ENCODE data around the gene SURF2. TPM values are rescaled to one million over a fixed set of nuclear protein-coding genes. Genes with fewer than 3 reads are reported as not detected.
A peak's percentile ranks its signal among the peaks of the same experiment; 100 is the strongest.
"Not testable (repeated sequence)": the region's sequence is repeated elsewhere in the genome, so short reads cannot be mapped to it uniquely, and the experiment has no call there.

Gene SURF2
- total and polyA plus RNA-seq, 4 experiments from 2014 or later, result 19.5 to 46.7 (median 24.8) TPM

GRCh38 chr9:133322701-133323100, 33.6 kb upstream of the SURF2 start:
- H3K27ac ChIP-seq (ENCODE audit: low read depth, low read length), result no peak overlapping the region
- Mint-ChIP-seq H3K27me3 (no peaks in the 10 kb centered on the region), H3K9me3 (no peaks in the 10 kb centered on the region), H3K4me1 (peaks cover 0 to 3% (median 0%) of the 10 kb centered on the region in 4 donors), H3K4me3 (no peak overlapping the region), H3K27ac (no peak overlapping the region), H3K36me3 (peaks cover 0 to 3% of the 10 kb centered on the region in 2 donors)
- no peaks in the 10 kb centered on the region for H3K9me3 ChIP-seq (ENCODE audit: control insufficient read depth in 1 of 2, low read length in 2 of 2)
- intact Hi-C loops (cut with micrococcal nuclease), result no loop called here
- no peak for DNase-seq
- no peaks in the 10 kb centered on the region for H3K4me1 ChIP-seq (ENCODE audit: insufficient read depth, low read length)
- CTCF ChIA-PET (ENCODE audit: partially characterized antibody), result no interaction called here
- no peaks in the 10 kb centered on the region for H3K36me3 ChIP-seq (ENCODE audit: insufficient read depth, low read length)
- no peaks in the 10 kb centered on the region for H3K27me3 ChIP-seq (ENCODE audit: insufficient read depth, low read length)
- no peak overlapping the region for H3K4me3 ChIP-seq (ENCODE audit: low read length in 2 of 2)
- POLR2A ChIA-PET (ENCODE audit: partially characterized antibody), result no interaction called here

DNA sequence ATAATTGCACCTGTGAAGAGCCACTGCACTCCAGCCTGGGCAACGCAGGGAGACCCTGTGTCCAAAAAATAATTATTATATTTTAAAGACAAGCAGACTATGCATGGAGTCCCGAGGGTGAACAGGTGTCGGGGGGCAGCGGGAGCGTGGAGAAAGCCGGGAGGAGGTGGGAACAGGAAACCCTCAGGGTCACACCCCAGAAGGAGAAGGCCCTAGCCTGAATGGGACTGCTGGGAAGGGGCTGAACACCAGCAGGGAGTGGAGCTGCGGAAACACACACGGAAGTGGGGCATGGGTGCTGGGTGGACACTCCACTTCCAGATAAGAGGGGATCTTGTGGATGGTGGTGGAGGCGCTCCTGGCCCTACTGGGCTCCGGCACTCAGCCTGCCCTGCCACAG, 33.1 kb upstream of the SURF2 start:
- H3K4me3 Mint-ChIP-seq, result no peak overlapping the region

GRCh38 chr9:133323991-133324703, 32.2 kb upstream of the SURF2 start:
- H3K4me3 Mint-ChIP-seq, result no peak overlapping the region

More for the DNA sequence above, 33.1 kb upstream of the SURF2 start:
- intact Hi-C loops (cut with micrococcal nuclease), result no loop called here
- Mint-ChIP-seq H3K27ac (no peak overlapping the region), H3K4me1 (peaks cover 0 to 3% (median 0%) of the 10 kb centered on the region in 4 donors), H3K27me3 (no peaks in the 10 kb centered on the region), H3K36me3 (peaks cover 0 to 3% of the 10 kb centered on the region in 2 donors), H3K9me3 (no peaks in the 10 kb centered on the region)
- no peaks in the 10 kb centered on the region for H3K36me3 ChIP-seq (ENCODE audit: insufficient read depth, low read length)
- DNase-seq, result no peak
- ChIA-PET CTCF (ENCODE audit: partially characterized antibody) (no interaction called here), POLR2A (ENCODE audit: partially characterized antibody) (no interaction called here)
- no peaks in the 10 kb centered on the region for H3K4me1 ChIP-seq (ENCODE audit: insufficient read depth, low read length)
- H3K9me3 ChIP-seq (ENCODE audit: control insufficient read depth in 1 of 2, low read length in 2 of 2), result no peaks in the 10 kb centered on the region
- H3K27ac ChIP-seq (ENCODE audit: low read depth, low read length), result no peak overlapping the region
- no peaks in the 10 kb centered on the region for H3K27me3 ChIP-seq (ENCODE audit: insufficient read depth, low read length)
- H3K4me3 ChIP-seq (ENCODE audit: low read length in 2 of 2), result no peak overlapping the region

GRCh38 chr9:133327021-133327420, 29.3 kb upstream of the SURF2 start:
- CTCF ChIA-PET (ENCODE audit: partially characterized antibody); H3K9me3 Mint-ChIP-seq; H3K9me3 ChIP-seq (ENCODE audit: control insufficient read depth in 1 of 2, low read length in 2 of 2); H3K27ac ChIP-seq (ENCODE audit: low read depth, low read length); POLR2A ChIA-PET (ENCODE audit: partially characterized antibody); DNase-seq; H3K4me1 ChIP-seq (ENCODE audit: insufficient read depth, low read length); H3K4me3 ChIP-seq (ENCODE audit: low read length in 2 of 2); H3K27ac Mint-ChIP-seq; H3K27me3 Mint-ChIP-seq; H3K27me3 ChIP-seq (ENCODE audit: insufficient read depth, low read length); H3K4me3 Mint-ChIP-seq; intact Hi-C loops (cut with micrococcal nuclease): not testable (repeated sequence)
- H3K36me3 ChIP-seq (ENCODE audit: insufficient read depth, low read length), result peaks cover 11% of the 10 kb centered on the region
- Mint-ChIP-seq H3K36me3 (peaks cover 6 to 27% of the 10 kb centered on the region in 2 donors), H3K4me1 (peaks cover 5 to 14% (median 8%) of the 10 kb centered on the region in 4 donors)

More at GRCh38 chr9:133323991-133324703, 32.2 kb upstream of the SURF2 start:
- Mint-ChIP-seq H3K27me3 (no peaks in the 10 kb centered on the region), H3K4me1 (peaks cover 0 to 6% (median 4%) of the 10 kb centered on the region in 4 donors), H3K27ac (peak overlapping the region in 1 of 7 donors; percentile 36), H3K9me3 (peaks cover 0 to 4% (median 0%) of the 10 kb centered on the region in 8 donors), H3K36me3 (peaks cover 0 to 8% of the 10 kb centered on the region in 2 donors)
- Histone ChIP-seq H3K4me1 (ENCODE audit: insufficient read depth, low read length) (no peaks in the 10 kb centered on the region), H3K27me3 (ENCODE audit: insufficient read depth, low read length) (no peaks in the 10 kb centered on the region), H3K36me3 (ENCODE audit: insufficient read depth, low read length) (no peaks in the 10 kb centered on the region), H3K4me3 (ENCODE audit: low read length in 2 of 2) (no peak overlapping the region), H3K9me3 (ENCODE audit: control insufficient read depth in 1 of 2, low read length in 2 of 2) (no peaks in the 10 kb centered on the region), H3K27ac (ENCODE audit: low read depth, low read length) (no peak overlapping the region)
- ChIA-PET CTCF (ENCODE audit: partially characterized antibody) (no interaction called here), POLR2A (ENCODE audit: partially characterized antibody) (no interaction called here)
- no peak for DNase-seq
- intact Hi-C loops (cut with micrococcal nuclease), result no loop called here

- intact Hi-C loops (cut with micrococcal nuclease), result no loop called here
- H3K27ac ChIP-seq (ENCODE audit: low read depth, low read length), result no peak overlapping the region
- Mint-ChIP-seq H3K27ac (peak overlapping the region in 1 of 7 donors; percentile 25), H3K4me1 (peaks cover 5 to 16% (median 8%) of the 10 kb centered on the region in 4 donors), H3K4me3 (no peak overlapping the region), H3K27me3 (no peaks in the 10 kb centered on the region), H3K9me3 (peaks cover 0 to 4% (median 0%) of the 10 kb centered on the region in 8 donors), H3K36me3 (peaks cover 6 to 34% of the 10 kb centered on the region in 2 donors)
- H3K27me3 ChIP-seq (ENCODE audit: insufficient read depth, low read length), result no peaks in the 10 kb centered on the region
- H3K4me1 ChIP-seq (ENCODE audit: insufficient read depth, low read length), result no peaks in the 10 kb centered on the region
- DNase-seq, result no peak
- CTCF ChIA-PET (ENCODE audit: partially characterized antibody), result no interaction called here
- no peak overlapping the region for H3K4me3 ChIP-seq (ENCODE audit: low read length in 2 of 2)
- no peaks in the 10 kb centered on the region for H3K9me3 ChIP-seq (ENCODE audit: control insufficient read depth in 1 of 2, low read length in 2 of 2)
- POLR2A ChIA-PET (ENCODE audit: partially characterized antibody), result no interaction called here
- peaks cover 20% of the 10 kb centered on the region for H3K36me3 ChIP-seq (ENCODE audit: insufficient read depth, low read length)
Measured at GRCh38 chr9:133327834-133328484, 28.4 kb upstream of the SURF2 start.

- Mint-ChIP-seq H3K27ac (peak overlapping the region in 1 of 7 donors; percentile 72), H3K36me3 (peaks cover 13 to 44% of the 10 kb centered on the region in 2 donors), H3K4me1 (peaks cover 5 to 31% (median 9%) of the 10 kb centered on the region in 4 donors)
- ChIA-PET POLR2A (ENCODE audit: partially characterized antibody) (interaction anchor here (1.1 to 2.1 kb wide), 2 partner anchors 19 to 41 kb away, joined by 6 to 8 read pairs; partner anchors contain the start of genes MED22 and RPL7A), CTCF (ENCODE audit: partially characterized antibody) (interaction anchor here (1.1 to 3.0 kb wide), 6 partner anchors 19 to 660 kb away, joined by 3 to 15 read pairs (median 4); partner anchors contain the start of genes DDX31, GTF3C4, MED22 and RPL7A)
- DNase-seq; H3K4me3 ChIP-seq (ENCODE audit: low read length in 2 of 2); H3K27me3 Mint-ChIP-seq; H3K27ac ChIP-seq (ENCODE audit: low read depth, low read length); H3K27me3 ChIP-seq (ENCODE audit: insufficient read depth, low read length); H3K4me1 ChIP-seq (ENCODE audit: insufficient read depth, low read length); H3K4me3 Mint-ChIP-seq; intact Hi-C loops (cut with micrococcal nuclease); H3K9me3 ChIP-seq (ENCODE audit: control insufficient read depth in 1 of 2, low read length in 2 of 2); H3K9me3 Mint-ChIP-seq: not testable (repeated sequence)
- H3K36me3 ChIP-seq (ENCODE audit: insufficient read depth, low read length), result peaks cover 36% of the 10 kb centered on the region
Measured at GRCh38 chr9:133329306-133330156, 26.8 kb upstream of the SURF2 start.

DNA sequence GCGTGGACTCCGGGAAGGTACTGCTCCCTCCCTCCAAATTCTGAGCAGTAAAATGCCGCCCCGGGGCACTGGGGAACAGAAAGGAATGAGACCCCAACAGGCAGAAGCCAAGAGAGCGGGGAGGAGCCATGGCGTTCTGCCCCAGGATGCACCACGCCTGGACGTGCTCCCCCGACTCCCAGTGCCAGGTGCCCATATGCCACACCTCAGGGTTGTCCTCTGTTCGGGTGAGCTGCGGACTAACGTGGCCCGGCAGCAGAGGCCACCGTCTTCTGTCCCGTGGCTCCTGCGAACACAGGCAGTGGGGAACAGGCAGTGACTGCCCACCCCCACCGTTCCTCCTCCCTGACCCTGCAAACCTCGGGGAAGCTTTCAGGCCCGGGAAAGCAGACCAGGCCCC, 25.1 kb upstream of the SURF2 start:
- CTCF ChIA-PET (ENCODE audit: partially characterized antibody), result interaction anchor here (2.8 to 3.0 kb wide), 2 partner anchors 41 to 145 kb away, joined by 10 to 15 read pairs; no protein-coding TSS in a partner anchor
- H3K27ac Mint-ChIP-seq, result peak overlapping the region in 1 of 7 donors; percentile 4

More for the DNA sequence above, 25.1 kb upstream of the SURF2 start:
- DNase-seq, result no peak
- no peaks in the 10 kb centered on the region for H3K27me3 ChIP-seq (ENCODE audit: insufficient read depth, low read length)
- Mint-ChIP-seq H3K36me3 (peaks cover 13 to 50% of the 10 kb centered on the region in 2 donors), H3K4me3 (no peak overlapping the region), H3K27me3 (no peaks in the 10 kb centered on the region), H3K4me1 (peaks cover 11 to 48% (median 16%) of the 10 kb centered on the region in 4 donors), H3K9me3 (peaks cover 0 to 4% (median 0%) of the 10 kb centered on the region in 8 donors)
- H3K4me1 ChIP-seq (ENCODE audit: insufficient read depth, low read length), result peaks cover 19% of the 10 kb centered on the region
- H3K27ac ChIP-seq (ENCODE audit: low read depth, low read length), result no peak overlapping the region
- POLR2A ChIA-PET (ENCODE audit: partially characterized antibody), result no interaction called here
- no peaks in the 10 kb centered on the region for H3K9me3 ChIP-seq (ENCODE audit: control insufficient read depth in 1 of 2, low read length in 2 of 2)
- no peak overlapping the region for H3K4me3 ChIP-seq (ENCODE audit: low read length in 2 of 2)
- intact Hi-C loops (cut with micrococcal nuclease), result no loop called here
- H3K36me3 ChIP-seq (ENCODE audit: insufficient read depth, low read length), result peaks cover 38% of the 10 kb centered on the region
